K562 (cell line): Measurements from ENCODE around the gene GRIN1.

Experiments used
- BRCA1 ChIP-seq, 2 experiments: fragments of 450-650 bp in 1 of 2; sonication (generic) in 1 of 2; formaldehyde crosslinking in 1 of 2; IDR thresholded peaks; 2 replicates each; pipeline versions ENCODE4 v1.5.0 to v1.6.1; 2017 to 2020; ENCODE audit warnings: mild to moderate bottlenecking in 1 of 2, missing genetic modification reagents in 1 of 2
- CC2D1A ChIP-seq: fragments of 450-650 bp; IDR thresholded peaks from 2 replicates; pipeline ENCODE4 v1.6.1; 2017; ENCODE audit warnings: mild to moderate bottlenecking
- HDAC2 ChIP-seq: fragments of 450-650 bp; IDR thresholded peaks from 2 replicates; pipeline ENCODE4 v1.6.1; 2016; ENCODE audit warnings: mild to moderate bottlenecking
- RBM22 ChIP-seq: fragments of 200-400 bp; formaldehyde crosslinking; IDR thresholded peaks from 2 replicates; pipeline ENCODE4 v1.6.1; 2018; ENCODE audit warnings: low read length, low read depth; ENCODE audit not compliant: poor library complexity, severe bottlenecking
- RNF219 ChIP-seq: fragments of 250-450 bp; sonication (Bioruptor Pico); IDR thresholded peaks from 2 replicates; pipeline ENCODE4 v1.5.0; 2022; ENCODE audit warnings: mild to moderate bottlenecking

GRCh38 chr9:137186385-137186784 is 47.4 kb downstream of the GRIN1 start:
- TF ChIP-seq BRCA1 (IDR thresholded peaks at IDR 0.05) (no peak), BRCA1 (CRISPR knock-in tag; IDR thresholded peaks at IDR 0.05) (no peak), RNF219 (CRISPR knock-in tag) (no peak), HDAC2 (no peak), RBM22 (no peak), CC2D1A (no peak)
